ENCODE data around the gene RPL32.
A peak's percentile ranks its signal among the peaks of the same experiment; 100 is the strongest.

The RPL32 gene

DNA sequence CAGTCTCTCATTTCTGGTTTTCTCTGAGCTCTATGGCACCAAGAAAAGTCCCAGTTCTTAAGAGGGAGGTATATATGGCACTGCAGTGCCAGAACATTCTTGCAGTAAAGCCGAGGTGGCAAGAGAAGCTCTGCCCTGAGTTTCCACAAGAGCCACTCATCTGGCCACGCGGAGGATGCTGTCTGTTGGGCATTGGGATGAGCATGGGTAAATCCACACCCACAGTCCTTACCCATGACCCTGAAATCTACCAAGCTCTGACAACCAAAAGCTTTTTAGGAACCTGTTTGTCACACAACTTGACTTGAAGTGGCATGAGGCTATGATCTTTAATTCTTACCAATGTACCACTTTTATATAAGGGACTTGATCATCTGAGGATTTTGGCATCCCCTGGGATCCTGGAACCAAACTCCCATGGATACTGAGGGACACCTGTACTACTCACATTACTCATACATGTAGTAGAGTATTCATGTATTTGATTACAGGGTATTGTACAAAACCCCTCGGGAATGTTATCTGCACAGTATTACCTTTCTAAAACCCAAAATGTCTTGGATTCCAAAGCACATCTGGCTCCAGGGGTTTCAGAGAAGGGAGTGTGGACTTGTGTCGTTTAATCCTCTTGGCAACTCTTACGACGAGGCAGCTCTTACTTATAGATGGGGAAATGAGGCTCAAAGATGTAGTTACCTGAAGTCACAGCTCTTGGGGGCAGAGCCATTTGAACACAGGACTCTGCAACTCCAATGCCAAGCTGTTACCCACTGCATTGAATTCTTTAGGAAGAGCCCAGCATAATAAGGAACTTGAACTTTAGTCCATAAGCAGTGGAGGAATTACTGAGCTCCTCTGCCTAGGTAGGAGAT, 8.8 kb downstream of the RPL32 start:
- peak; percentile 28 for DNase-seq

DNA sequence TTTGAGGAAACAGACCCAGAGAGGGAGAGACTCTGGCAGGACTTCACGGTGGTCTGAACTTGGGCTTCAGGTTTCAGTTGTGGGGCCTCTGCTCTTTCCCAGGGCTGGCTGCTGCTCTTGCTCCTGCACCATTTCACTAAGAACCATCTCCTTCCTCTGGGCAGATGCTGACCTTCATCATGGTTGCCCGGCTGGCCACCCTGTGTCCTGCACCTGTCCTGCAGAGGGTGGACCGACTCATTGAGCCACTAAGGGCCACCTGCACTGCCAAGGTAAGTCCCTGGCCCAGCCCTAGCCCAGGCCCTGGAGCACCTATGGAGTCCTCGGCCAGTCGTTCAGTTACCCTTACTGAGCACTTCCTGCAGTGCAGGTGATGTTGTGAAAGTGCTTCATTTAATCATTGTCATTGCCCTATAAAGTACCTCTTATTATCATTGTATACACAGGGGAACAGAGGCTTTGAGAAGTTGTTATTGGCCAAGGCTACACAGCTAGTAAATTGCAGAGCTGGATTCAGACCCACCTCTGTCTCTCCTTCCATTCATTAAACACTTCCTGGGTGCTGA, 10.0 kb downstream of the RPL32 start:
- DNase-seq: peak; percentile 33

DNA sequence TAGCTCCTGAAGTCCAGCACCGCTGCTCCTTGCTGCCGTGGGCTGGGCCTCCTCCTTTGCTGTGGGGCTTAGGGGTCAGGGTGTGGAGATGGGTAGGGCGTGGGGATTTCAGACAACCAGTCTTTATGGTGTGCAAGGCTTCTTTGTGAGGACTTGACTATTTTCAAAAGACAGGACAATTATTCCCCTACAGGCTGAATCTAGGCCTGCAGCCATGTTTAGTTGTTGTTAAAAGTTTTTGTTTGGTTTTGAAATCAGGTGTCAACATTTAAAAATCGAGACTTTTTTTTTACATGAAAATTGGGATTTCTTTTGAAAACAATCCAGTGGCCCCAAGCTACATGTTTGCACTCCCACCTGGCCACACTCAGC, 10.6 kb downstream of the RPL32 start:
- DNase-seq: no peak

DNA sequence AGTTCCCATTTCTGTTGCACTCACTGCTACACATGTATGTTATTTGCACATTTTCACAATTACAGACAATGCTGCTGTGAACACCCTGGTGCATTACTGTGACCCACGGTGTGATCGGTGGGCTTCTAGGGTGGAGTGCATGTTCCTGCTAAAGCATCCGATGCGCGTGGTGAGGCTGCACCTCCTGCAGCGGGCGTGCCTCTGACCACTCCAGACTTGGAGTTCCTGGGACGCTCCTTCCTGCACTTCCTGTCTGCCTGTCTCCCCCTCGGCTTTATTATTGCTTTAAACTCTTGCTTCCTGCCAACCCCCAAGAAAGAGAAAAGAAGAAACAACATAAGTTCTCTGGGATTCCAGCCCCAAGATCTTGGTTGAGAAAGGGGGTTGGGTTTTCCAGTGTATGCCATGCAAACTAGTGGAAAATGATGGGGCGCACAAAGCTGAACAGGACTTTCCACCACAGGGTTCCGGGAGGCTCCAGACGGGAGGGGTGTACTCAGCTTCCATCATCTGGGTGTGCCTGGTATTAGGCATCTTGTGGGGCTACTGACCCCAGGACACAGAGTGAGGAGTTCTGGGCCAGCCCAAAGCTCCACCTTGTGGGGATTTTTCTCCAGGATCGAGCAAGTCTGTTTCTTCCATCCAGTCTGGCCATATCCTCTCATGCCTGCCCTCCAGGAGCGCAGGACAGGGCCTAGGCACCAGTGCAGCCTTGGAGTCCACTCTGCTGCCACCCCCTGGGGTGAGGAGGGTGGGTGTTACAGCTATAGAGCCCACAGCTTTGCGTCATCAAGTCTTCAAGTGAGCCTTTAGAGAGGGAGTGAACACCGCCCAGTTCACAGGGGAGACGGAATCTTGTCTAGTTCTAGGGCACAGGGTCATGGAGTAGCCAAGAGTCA, 11.2 kb downstream of the RPL32 start:
- DNase-seq: no peak

DNA sequence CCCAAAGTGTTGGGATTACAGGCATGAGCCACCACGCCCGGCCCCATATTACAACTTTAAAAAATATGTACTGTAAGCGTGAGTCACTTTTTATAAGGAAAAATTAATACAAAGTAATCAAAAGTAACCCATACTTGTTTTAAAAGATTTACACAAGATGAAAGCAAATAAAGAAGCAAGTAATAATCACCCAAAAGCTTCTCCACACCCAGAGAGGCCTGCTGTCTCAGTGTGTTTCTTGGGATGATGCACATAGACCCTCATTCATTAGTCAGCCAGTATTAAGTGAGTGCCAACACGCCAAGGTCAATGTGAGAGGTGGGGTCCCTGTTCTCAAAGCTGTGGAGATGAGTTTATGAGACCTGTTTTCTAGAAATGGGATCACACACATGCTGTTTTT, 12.0 kb downstream of the RPL32 start:
- DNase-seq: no peak

DNA sequence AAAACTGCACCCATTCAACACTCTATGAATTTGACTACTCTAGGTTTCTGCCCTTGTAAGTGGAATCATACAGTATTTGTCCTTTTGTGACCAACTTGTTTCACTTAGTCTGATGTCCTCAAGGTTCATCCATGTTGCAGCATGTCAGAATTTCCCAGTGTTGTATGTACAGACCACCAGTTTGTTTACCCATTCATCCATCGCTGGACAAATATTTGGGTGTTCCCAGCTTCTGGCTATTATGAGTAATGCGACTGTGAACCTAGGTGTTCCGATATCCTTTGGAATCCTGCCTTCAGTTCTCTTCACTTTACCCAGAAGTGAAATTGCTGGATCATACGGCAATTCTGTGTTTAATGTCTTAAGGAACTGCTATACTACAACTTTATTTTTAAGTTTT, 12.6 kb downstream of the RPL32 start:
- DNase-seq: no peak

DNA sequence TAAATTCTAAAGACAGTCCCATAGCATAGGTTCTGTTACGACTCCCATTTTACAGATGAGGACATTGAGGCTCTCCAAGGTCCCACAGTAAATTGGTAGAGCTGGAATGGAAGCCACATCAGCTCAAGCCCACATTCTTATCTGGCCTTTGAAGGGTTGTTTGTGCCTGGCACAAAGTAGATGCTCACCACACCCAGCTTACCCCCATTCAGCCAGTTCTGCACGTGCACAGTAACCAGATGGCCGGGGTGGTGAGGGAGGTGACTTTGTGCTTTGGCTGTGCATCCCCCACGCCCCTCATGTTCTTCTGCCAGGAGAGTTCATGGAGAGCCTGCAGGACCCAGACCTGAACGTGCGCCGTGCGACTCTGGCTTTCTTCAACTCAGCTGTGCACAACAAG, 16.2 kb downstream of the RPL32 start:
- no peak for DNase-seq

DNA sequence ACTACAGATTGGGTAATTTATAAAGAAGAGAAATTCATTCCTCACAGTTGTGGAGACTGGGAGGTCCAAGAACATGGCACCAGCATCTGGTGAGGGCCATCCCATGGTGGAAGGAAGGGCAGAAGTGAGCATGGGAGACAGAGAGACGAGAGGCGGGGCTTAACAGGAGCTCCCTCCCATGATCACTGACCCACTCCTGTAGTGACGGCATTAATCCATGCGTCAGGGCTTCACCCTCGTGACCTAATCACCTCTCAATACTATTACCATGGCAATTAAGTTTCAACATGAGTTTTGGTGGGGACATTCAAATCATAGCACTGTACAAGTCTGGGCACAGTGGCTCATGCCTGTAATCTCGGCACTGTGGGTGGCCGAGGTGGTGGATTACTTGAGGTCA, 17.1 kb downstream of the RPL32 start:
- DNase-seq: no peak

DNA sequence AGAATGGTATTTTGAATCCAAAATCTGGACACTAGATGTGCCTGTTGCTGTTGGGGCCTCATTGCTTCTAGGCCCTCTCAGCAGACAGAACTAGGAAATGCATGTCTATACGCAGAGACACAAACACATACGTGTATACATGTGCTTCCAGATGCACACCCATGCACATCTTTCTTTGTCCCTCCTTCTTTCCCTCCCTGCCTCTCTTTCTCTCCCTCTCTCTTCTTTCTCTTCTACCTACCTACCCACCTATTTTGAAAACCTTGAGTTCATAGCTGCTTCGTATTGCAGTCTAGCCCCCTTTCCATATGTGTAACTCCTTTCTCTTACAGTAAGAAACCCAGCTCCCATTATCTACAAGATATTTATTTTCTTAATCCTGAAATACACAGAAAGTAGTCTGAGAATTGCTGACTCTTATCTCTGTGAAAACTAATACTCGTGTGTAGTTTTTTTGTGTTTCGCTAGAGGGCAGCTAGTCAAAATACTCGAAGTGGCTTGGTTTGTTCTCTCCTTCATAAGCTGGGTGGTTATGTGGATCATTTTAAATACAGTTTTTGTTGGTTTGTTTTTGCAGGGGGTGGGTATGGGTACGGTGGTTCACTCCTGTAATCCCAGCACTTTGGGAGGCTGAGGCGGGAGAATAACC, 18.5 kb downstream of the RPL32 start:
- DNase-seq: no peak

DNA sequence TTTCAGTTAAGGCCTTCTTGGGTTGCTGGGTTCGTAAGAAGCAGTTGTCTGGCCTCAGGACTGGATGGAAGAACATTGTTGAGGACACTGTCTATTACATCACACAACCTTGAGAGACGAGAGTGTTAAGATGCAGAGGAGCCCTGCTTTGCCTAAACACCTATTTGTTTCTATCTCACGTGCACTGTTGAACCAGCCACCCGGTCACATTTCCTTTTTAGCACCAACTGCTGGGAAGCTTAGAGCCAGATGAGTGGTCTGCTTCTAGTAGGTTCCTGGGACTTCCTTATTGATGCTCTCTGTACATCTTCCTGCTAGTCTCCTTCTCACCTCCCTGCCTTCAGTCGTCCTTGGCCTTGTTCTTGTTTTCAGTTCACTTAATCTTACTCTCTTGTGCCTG, 22.6 kb downstream of the RPL32 start:
- DNase-seq: no peak

DNA sequence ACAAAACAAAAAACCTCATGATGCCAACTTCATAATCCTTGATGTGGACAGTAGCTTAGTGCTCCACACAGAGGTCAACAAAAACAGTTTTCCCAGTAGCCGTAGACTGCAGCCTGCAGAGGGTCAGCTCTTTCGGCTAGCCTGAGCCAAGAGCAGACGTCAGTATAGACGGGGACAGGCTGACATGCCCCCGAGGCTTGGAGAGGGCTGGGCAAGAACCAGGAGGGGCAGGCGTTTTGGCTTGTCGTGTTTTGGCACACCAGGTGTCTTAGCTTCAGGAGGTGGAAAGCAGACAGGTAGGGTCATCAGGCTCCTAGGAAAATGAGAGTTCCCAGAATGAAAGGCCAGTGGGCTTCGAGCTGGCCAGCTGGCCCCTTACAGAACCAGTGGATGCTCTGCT, 23.1 kb downstream of the RPL32 start:
- DNase-seq: no peak

DNA sequence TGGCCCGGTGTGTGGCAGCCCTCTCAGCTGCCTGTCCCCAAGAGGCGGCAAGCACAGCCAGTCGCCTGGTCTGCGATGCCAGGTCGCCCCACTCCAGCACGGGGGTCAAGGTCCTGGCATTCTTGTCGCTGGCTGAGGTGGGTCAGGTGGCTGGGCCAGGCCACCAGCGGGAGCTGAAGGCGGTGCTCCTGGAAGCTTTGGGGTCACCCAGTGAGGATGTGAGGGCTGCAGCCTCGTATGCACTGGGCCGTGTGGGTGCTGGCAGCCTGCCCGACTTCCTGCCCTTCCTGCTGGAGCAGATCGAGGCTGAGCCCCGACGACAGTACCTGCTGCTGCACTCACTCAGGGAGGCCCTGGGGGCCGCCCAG, 24.0 kb downstream of the RPL32 start:
- no peak for DNase-seq

DNA sequence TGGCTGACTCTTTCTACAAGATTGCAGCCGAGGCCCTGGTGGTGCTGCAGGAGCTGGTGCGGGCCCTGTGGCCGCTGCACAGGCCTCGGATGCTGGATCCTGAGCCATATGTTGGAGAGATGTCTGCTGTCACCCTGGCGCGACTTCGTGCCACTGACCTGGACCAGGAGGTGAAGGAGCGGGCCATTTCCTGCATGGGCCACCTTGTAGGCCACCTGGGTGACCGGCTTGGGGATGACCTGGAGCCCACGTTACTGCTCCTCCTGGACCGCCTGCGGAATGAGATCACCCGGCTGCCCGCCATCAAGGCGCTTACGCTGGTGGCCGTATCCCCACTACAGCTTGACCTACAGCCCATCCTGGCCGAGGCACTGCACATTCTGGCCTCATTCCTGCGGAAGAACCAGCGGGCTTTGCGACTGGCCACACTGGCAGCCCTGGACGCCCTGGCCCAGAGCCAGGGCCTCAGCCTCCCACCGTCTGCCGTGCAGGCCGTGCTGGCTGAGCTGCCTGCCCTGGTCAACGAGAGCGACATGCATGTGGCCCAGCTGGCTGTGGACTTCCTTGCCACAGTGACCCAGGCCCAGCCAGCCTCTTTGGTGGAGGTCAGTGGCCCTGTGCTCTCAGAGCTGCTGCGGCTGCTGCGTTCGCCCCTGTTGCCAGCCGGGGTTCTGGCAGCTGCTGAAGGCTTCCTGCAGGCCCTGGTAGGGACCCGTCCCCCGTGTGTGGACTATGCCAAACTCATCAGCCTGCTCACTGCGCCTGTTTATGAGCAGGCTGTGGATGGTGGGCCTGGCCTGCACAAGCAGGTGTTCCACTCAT, 24.6 kb downstream of the RPL32 start:
- no peak for DNase-seq

DNA sequence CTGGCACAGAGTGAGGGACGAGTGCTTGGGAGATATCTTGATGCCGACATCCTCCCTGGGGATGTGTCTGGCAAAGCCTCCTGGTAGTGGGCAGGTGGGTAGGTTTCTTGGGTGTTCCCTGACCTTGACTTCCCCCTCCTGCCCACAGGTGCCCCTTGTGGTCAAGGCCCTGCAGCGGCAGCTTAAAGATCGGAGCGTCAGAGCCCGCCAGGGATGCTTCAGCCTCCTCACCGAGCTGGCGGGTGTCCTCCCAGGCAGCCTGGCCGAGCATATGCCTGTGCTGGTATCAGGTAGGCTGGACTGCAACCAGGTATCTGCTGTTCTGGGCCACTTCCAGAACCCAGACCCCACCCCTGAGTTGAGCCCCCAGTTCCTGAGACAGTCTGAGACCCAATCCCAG, 25.6 kb downstream of the RPL32 start:
- DNase-seq: no peak

DNA sequence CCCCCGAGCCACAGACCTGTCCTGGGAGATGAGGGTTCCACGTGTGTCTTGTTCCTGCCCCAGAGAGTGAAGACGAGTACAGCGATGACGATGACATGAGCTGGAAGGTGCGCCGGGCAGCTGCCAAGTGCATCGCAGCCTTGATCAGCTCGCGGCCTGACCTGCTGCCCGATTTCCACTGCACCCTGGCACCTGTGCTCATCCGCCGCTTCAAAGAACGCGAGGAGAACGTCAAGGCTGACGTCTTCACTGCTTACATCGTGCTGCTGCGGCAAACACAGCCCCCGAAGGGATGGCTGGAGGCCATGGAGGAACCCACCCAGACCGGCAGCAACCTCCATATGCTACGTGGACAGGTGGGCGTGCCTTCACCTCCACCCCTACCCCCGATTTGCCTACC, 26.3 kb downstream of the RPL32 start:
- no peak for DNase-seq

DNA sequence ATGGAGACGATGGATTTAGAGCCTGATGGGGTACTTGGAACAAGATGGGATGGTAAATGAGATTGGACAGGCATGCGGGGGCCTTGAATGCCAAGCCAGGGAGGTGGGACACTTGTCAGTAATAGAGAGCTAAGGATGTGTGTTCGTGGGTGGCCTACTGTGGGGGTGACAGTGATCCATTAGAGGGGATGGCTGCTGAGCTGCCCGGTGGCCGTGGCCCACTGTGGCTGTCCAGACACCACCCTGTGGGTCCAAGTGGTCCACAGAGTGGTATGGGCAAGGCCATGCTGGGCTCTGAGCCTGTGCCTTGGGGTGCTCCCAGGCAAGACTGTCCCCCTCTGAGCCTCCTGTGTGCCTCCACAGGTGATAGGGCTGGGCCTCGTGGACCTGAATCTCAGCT, 27.4 kb downstream of the RPL32 start:
- DNase-seq: no peak

DNA sequence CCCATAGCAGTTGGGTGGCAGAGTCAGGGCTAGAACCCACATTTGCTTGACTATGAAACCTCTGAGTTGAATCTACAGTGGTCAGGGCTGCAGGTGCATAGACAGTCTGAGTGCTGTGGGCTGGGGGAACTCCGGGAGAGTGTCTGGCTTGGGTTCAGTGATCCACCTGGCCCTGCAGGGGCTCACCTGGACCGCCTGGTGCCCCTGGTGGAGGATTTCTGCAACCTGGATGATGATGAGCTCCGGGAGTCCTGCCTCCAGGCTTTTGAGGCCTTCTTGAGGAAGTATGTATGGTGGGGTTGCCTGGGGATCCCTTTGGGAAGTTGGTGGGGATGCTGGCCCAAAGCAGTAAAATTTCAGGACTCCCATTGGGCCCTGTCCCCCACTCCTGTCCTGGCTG, 28.6 kb downstream of the RPL32 start:
- no peak for DNase-seq

DNA sequence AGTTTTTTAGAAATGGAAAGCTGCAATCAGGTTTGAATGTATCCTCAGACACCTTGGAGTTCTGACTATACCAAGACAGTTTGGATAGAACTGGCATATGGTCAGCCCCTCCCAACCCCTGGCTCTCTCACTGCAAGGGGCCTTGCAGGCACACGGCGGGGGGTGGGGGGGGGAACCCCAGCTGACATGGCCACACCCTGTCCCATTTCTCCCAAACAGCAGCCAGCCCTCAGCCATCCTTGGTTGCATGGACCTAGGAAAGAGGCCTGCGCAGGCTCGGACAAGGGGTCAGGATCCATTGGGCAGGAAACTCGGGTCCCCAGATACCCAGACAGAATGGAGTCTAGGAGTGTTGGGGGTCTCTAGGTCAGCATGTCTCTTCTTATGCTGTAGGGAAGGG, 30.4 kb downstream of the RPL32 start:
- DNase-seq: no peak

DNA sequence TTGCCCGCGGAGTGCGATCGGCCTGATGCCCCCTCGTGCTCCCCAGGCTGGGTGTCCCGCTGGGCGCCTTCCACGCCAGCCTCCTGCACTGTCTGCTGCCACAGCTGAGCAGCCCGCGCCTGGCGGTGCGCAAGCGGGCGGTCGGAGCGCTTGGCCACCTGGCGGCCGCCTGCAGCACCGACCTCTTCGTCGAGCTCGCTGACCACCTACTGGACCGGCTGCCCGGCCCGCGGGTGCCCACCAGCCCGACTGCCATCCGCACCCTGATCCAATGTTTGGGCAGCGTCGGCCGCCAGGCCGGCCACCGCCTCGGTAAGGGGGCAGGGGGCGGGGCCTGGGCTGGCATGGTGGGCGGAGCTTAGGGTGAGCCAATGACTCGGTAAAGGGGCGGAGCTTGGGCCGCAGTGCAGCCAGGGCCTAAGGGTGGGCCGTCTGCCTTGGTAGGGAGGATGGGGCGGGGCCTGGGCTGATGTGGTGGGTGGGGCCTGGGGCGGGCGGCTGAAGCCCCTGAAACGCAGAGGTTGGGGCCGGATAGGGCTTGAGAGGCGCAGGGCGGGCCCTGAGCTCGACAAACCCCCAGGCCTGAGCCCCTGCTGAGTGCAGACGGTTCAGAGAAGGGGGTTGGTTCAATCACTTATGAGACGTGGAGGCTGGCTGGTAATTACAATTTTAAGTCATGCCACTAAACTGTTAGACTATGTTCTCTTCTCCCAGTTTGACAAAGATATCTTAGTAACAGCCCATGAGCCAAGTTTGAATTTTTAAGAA, 31.2 kb downstream of the RPL32 start:
- peak; percentile 96 for DNase-seq

DNA sequence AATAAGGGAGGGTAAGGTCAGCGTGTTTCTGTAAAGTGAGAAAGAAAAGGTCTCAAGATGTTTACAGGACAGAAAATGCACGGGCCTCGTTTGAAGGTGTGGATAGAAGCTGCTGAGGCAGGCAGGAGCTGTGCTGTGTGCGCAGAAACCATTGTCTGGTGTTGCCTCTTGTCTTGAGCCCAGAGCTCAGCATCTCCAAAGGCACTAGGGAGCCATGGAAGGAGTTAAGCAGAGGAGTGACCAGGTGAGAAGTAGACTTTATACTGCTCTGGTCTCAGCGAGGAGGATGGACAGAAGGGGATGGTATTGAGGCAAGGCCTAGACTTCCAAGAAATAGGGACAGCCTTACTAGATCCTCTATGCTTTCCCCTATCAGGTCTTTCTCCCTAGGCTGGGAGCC, 31.9 kb downstream of the RPL32 start:
- DNase-seq: no peak

DNA sequence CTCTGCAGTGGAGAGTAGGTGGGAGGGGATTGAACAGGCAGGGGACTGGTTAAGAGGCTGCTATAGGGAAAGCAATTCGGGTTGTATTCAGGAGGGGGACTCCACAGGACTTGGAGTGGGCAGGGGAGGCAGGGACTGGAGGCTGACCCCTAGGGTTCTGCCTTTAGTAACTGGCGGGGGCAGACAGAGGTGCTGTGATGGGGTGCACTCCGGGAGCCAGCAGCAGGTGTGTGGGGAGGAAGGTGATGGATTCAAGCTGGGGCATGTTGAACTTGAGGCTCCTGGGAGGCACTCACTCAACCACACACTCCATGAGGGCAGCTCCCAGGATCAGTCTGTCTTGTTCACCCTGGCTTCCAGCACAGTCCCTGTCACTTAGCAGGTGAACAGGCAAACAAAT, 32.4 kb downstream of the RPL32 start:
- no peak for DNase-seq

DNA sequence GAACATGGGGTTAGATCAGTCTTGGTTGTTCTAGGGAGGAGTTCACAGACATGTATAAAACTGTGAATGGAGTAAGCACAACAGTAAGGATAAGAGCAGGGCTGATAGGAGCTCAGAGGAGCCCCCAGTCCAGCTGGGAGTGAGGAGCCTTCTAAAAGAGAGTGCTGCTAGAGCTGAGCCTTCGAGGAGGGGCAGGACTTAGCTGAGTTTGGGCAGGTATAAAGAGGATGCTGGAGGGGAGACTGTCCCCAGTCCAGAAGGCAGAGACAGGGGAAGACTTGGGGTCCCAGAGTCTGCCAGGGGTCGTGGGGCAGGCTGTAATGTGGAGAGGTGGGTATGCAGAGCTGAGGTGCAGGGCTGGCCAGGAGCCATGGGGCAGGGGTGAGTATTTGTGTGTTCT, 32.8 kb downstream of the RPL32 start:
- no peak for DNase-seq
